Bronchial epithelial cell (primary cell): ENCODE data around the gene BAHCC1. TPM values are rescaled to one million over a fixed set of nuclear protein-coding genes. Genes with fewer than 3 reads are reported as not detected.

Source experiments
- DNase-seq: peaks from one replicate; pipeline ENCODE4 v3.0.0-alpha.2; 2010; ENCODE audit warnings: low read depth
- FAIRE-seq: peaks from 2 replicates; lab custom pipeline; 2011; peaks lifted over from hg19 to GRCh38; lab: Jason Lieb, UNC
- H3K27me3 ChIP-seq: 2 replicates; pipeline ENCODE4 v1.5.1; 2011; ENCODE audit warnings: low read length; ENCODE audit not compliant: control insufficient read depth, insufficient read depth
- H3K36me3 ChIP-seq: 2 replicates; pipeline ENCODE4 v1.5.1; 2011; ENCODE audit warnings: low read length; ENCODE audit not compliant: control insufficient read depth, insufficient read depth
- H3K4me3 ChIP-seq: 2 replicates; pipeline ENCODE4 v1.5.1; 2011; ENCODE audit warnings: mild to moderate bottlenecking, low read depth, low read length, control low read depth
- total RNA-seq: library from RNA; depleted of rRNA; stranded (reverse); fragments of >200 nt; gene quantifications from 2 replicates; pipeline ENCODE4 v1.2.1, GENCODE V29; 2014
- TF ChIP-seq, protein P1 (sequence below): IDR thresholded peaks from 2 replicates; pipeline ENCODE4 v1.5.1; 2011; ENCODE audit warnings: mild to moderate bottlenecking, moderate library complexity, low read length, control low read depth, inconsistent platforms; ENCODE audit not compliant: insufficient read depth, severe bottlenecking

Gene BAHCC1
- total RNA-seq, 1 donor from 2014 or later = 0.79 TPM

DNA sequence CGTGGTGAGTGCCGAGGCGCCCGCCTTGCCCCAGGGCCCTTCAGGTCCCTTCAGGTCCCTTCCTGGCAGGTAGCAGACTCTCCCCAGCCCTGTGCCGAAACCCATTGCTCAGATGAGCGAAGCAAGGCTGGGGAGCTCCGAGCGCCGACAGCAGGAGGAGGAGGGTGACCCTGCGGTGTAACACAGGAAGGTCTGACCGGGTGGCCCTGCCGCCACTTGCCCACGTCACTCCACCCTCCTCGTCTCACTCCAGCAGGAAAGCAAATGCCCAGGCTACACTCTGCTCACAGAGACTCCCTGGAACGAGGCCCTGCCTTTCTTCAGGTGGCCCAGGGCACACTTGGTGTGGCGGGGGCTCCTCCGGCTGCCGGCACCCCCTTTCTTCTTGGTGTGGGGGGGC lies 60.1 kb downstream of the BAHCC1 start:
- TF ChIP-seq, protein P1, sequence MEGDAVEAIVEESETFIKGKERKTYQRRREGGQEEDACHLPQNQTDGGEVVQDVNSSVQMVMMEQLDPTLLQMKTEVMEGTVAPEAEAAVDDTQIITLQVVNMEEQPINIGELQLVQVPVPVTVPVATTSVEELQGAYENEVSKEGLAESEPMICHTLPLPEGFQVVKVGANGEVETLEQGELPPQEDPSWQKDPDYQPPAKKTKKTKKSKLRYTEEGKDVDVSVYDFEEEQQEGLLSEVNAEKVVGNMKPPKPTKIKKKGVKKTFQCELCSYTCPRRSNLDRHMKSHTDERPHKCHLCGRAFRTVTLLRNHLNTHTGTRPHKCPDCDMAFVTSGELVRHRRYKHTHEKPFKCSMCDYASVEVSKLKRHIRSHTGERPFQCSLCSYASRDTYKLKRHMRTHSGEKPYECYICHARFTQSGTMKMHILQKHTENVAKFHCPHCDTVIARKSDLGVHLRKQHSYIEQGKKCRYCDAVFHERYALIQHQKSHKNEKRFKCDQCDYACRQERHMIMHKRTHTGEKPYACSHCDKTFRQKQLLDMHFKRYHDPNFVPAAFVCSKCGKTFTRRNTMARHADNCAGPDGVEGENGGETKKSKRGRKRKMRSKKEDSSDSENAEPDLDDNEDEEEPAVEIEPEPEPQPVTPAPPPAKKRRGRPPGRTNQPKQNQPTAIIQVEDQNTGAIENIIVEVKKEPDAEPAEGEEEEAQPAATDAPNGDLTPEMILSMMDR = no peak
- DNase-seq (no peak), FAIRE-seq (no peak)
- H3K4me3 ChIP-seq = no peak overlapping the region
- no peaks in the 10 kb centered on the region for H3K27me3 ChIP-seq
- no peaks in the 10 kb centered on the region for H3K36me3 ChIP-seq

DNA sequence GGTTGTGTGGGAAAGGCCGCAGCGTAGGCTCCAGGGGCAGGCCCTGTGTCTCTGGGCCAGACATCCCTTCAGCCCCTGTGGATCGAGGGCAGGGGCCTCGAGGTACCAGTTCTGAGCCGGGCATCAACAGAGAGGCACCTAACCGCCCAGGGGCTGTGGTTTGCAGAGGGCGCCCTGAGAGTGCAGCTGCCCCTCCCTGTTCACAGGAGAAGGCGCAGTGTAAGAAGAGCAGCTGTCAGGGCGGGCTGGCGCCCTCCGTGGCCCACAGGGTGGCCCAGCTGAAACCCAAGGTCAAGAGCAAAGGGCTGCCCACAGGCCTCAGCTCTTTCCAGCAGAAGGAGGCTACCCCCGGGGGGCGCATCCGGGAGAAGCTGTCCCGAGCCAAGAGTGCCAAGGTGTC lies 60.8 kb downstream of the BAHCC1 start:
- FAIRE-seq (no peak), DNase-seq (no peak)
- Histone ChIP-seq H3K36me3 (no peaks in the 10 kb centered on the region), H3K4me3 (no peak overlapping the region), H3K27me3 (no peaks in the 10 kb centered on the region)
- TF ChIP-seq, protein P1 = no peak

DNA sequence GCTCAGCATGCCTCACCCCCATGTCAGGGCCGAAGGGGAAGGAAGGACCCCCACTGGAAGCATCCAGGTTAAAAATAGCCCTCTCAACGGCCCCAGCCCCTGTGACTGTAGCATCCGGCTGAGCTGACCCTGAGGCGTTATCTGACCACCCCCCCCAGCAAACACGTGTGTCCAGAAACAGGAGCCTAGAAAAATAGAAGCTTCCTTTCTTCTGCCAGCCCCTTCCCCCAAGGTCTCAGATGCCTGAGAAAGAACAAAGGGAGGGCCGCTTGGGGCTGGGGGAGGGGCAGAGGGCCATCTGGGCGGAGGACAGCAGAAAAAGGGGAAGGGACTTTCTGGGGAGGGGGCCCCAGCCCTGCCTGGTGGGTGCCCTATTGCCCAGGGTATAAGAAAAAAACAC lies 61.5 kb downstream of the BAHCC1 start:
- Histone ChIP-seq H3K36me3 (no peaks in the 10 kb centered on the region), H3K4me3 (no peak overlapping the region), H3K27me3 (no peaks in the 10 kb centered on the region)
- TF ChIP-seq, protein P1 = no peak
- DNase-seq (no peak), FAIRE-seq (no peak)

DNA sequence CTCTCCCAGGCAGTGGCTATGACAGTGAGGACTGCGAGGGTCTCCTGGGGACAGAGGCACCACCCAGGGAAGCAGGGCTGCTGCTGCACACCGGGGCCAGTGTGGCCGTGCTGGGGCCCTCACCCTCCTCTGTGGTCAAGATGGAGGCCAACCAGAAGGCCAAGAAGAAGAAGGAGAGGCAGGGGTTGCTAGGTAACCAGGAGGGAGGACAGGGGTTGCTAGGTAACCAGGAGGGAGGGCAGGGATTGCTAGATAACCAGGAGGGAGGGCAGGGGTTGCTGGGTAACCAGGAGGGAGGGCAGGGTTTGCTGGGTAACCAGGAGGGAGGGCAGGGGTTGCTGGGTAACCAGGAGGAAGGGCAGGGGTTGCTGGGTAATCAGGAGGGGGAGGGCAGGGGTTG lies 62.1 kb downstream of the BAHCC1 start:
- H3K36me3 ChIP-seq = no peaks in the 10 kb centered on the region
- H3K4me3 ChIP-seq = no peak overlapping the region
- TF ChIP-seq, protein P1 = no peak
- no peaks in the 10 kb centered on the region for H3K27me3 ChIP-seq
- DNase-seq (no peak), FAIRE-seq (no peak)

DNA sequence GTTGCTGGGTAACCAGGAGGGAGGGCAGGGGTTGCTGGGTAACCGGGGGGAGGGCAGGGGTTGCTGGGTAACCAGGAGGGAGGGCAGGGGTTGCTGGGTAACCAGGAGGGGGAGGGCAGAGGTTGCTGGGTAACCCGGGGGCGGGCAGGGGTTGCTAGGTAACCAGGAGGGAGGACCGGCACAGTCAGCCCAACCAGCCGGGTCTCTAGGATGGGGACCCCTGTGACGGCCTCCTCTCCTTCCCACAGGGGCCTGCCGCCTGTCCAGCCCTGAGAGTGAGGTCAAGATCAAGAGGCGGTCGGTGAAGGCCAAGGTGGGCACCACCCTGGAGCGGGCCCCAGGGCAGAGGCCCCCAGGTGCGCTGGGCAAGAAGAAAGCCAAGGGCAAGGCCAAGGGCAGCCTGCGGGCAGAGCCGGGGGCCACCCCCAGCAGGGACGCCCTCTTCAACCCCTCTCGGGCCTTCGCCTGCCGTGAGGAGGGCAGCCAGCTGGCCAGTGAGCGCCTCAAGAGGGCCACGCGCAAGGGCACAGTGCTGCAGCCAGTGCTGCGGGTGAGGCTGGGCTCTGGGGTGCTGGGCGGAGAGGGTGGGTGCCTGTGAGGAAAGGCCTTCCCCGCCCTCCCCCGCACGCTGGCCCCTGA lies 62.8 kb downstream of the BAHCC1 start:
- FAIRE-seq (no peak), DNase-seq (no peak)
- H3K36me3 ChIP-seq = no peaks in the 10 kb centered on the region
- H3K27me3 ChIP-seq = no peaks in the 10 kb centered on the region
- H3K4me3 ChIP-seq = no peak overlapping the region
- TF ChIP-seq, protein P1 = no peak

DNA sequence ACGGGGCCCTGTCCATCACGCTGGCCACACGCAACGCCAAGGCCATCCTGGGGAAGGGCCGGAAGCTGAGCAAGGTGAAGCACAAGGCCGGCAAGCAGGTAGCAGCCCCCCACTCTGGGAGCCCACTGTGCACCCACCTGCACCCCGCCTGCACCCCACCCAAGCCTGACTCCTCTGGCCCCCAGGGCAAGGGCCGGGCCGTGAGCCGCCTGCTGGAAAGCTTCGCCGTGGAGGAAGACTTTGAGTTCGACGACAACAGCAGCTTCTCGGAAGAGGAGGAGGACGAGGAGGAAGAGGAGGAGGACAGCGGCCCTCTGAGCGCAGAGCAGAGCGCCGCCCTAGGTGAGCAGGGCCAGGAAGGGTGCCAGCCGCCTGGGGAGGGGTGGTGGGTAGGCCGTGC lies 63.4 kb downstream of the BAHCC1 start:
- no peak overlapping the region for H3K4me3 ChIP-seq
- no peaks in the 10 kb centered on the region for H3K27me3 ChIP-seq
- FAIRE-seq (no peak), DNase-seq (no peak)
- H3K36me3 ChIP-seq = no peaks in the 10 kb centered on the region
- TF ChIP-seq, protein P1 = no peak
